Measurements from ENCODE around the gene FAS. TPM values are rescaled to one million over a fixed set of nuclear protein-coding genes. Genes with fewer than 3 reads are reported as not detected.
A peak's percentile ranks its signal among the peaks of the same experiment; 100 is the strongest.

The FAS gene
- total RNA-seq, 1 donor from 2014 or later: 6.3 TPM

DNA sequence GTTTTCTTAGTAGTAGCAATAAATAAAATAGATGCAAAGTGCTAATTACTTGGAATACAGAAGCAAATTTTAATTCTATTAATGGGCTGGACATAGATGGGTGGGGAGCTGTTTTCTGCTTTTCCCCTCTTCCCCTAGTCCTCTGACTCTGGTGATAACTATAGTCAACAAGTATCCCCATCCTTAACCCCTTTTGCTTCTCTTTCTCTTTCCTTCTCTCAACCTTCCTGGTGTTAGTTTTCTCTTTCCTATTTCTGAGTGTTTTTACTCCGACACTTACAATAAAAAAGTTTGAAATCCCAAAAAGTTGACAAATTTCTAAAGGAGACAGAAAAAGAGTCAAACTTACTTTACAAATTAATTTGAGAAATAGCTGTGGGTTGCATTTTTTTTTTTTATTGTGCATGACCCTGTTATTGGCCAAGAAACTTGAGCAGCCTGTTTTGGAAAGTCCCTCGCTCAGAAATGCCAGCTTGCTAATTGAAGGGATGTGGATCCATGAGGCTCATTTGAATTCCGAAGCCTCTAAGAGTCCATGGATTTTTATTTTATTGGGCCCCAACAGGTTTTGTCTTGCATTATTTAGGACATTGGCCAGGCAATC is 2.4 kb downstream of the FAS start:
- H3K4me1 Mint-ChIP-seq: peaks cover 28% of the 10 kb centered on the region
- peak overlapping the region; percentile 49 for H3K4me3 Mint-ChIP-seq
- H3K36me3 Mint-ChIP-seq: no peaks in the 10 kb centered on the region
- TF ChIP-seq, protein P1, sequence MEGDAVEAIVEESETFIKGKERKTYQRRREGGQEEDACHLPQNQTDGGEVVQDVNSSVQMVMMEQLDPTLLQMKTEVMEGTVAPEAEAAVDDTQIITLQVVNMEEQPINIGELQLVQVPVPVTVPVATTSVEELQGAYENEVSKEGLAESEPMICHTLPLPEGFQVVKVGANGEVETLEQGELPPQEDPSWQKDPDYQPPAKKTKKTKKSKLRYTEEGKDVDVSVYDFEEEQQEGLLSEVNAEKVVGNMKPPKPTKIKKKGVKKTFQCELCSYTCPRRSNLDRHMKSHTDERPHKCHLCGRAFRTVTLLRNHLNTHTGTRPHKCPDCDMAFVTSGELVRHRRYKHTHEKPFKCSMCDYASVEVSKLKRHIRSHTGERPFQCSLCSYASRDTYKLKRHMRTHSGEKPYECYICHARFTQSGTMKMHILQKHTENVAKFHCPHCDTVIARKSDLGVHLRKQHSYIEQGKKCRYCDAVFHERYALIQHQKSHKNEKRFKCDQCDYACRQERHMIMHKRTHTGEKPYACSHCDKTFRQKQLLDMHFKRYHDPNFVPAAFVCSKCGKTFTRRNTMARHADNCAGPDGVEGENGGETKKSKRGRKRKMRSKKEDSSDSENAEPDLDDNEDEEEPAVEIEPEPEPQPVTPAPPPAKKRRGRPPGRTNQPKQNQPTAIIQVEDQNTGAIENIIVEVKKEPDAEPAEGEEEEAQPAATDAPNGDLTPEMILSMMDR (IDR thresholded peaks at IDR 0.05; ENCODE audit: unreplicated experiment): no peak
- no peak for DNase-seq (ENCODE audit: low spot score in 2 of 2, unreplicated experiment in 2 of 2)
- H3K27me3 Mint-ChIP-seq (ENCODE audit: low read depth): peaks cover 7% of the 10 kb centered on the region
- H3K27ac Mint-ChIP-seq: no peak overlapping the region
- no peaks in the 10 kb centered on the region for H3K9me3 Mint-ChIP-seq

GRCh38 chr10:88994019-88994418 is 3.4 kb downstream of the FAS start:
- DNase-seq (ENCODE audit: low spot score in 2 of 2, unreplicated experiment in 2 of 2): no peak

DNA sequence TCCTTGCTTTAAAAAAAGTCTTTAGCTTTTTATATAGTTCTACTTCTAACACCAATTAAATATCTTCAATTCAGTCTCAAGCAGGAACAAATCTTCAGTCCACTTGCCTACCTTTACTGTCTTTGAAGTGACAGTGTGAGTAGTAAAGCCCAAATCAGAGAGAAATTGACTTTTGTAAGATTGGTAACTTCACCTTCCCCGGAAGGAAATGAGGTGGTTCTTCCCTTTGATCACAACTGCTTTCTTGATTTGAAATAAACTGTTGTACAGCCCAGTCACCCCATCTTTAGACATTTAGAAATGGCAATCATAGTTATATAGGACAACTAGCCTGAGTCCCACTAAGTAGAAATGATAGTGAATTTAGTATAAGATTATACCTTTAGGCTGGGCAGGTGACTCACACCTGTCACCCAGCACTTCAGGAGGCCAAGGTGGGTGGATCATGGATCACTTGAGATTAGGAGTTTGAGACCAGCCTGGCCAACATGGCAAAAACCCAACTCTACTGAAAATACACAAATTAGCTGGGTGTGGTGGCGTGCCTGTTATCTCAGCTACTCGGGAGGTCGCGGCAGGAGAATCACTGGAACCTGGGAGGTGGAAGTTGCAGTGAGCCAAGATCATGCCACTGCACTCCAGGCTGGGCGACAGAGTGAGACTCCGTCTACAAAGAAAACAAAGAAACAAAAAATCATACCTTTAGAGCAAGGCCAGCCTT is 4.7 kb downstream of the FAS start:
- Mint-ChIP-seq H3K4me1 (peaks cover 21% of the 10 kb centered on the region), H3K36me3 (no peaks in the 10 kb centered on the region), H3K27ac (no peak overlapping the region), H3K4me3 (no peak overlapping the region), H3K27me3 (ENCODE audit: low read depth) (peaks cover 5% of the 10 kb centered on the region), H3K9me3 (no peaks in the 10 kb centered on the region)
- TF ChIP-seq, protein P1 (IDR thresholded peaks at IDR 0.05; ENCODE audit: unreplicated experiment): no peak
- no peak for DNase-seq (ENCODE audit: low spot score in 2 of 2, unreplicated experiment in 2 of 2)

More at GRCh38 chr10:88994019-88994418, 3.4 kb downstream of the FAS start:
- H3K4me1 Mint-ChIP-seq: peaks cover 28% of the 10 kb centered on the region
- H3K27ac Mint-ChIP-seq: no peak overlapping the region
- H3K9me3 Mint-ChIP-seq: no peaks in the 10 kb centered on the region
- peaks cover 7% of the 10 kb centered on the region for H3K27me3 Mint-ChIP-seq (ENCODE audit: low read depth)
- no peaks in the 10 kb centered on the region for H3K36me3 Mint-ChIP-seq
- TF ChIP-seq, protein P1 (IDR thresholded peaks at IDR 0.05; ENCODE audit: unreplicated experiment): no peak
- no peak overlapping the region for H3K4me3 Mint-ChIP-seq

- Mint-ChIP-seq H3K27me3 (ENCODE audit: low read depth) (no peaks in the 10 kb centered on the region), H3K36me3 (no peaks in the 10 kb centered on the region), H3K4me1 (peaks cover 21% of the 10 kb centered on the region), H3K9me3 (no peaks in the 10 kb centered on the region), H3K4me3 (no peak overlapping the region), H3K27ac (no peak overlapping the region)
- TF ChIP-seq, protein P1 (IDR thresholded peaks at IDR 0.05; ENCODE audit: unreplicated experiment): no peak
- DNase-seq (ENCODE audit: low spot score in 2 of 2, unreplicated experiment in 2 of 2): no peak
These were observed 6.3 kb downstream of the FAS start for GRCh38 chr10:88996927-88997326.

DNA sequence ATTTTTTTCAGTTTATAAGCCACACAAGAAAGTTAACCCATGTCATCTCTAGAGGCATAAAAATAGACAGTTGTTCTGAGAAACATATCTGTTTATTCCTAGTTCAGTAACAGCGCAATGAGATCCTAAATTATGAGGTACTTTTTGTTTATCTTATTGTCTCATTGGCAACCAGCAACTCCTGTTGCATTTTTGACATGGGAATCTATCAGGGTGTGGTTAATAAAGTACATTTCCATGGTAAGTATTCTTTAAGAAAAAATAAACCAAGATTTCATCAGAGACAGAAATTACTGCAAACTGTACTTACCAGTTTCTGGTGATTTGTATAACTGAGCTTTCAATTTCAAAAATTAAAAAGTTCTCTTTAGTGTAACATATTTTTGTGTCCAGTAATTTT is 9.0 kb downstream of the FAS start:
- H3K36me3 Mint-ChIP-seq: no peaks in the 10 kb centered on the region
- no peak overlapping the region for H3K27ac Mint-ChIP-seq
- TF ChIP-seq, protein P1 (IDR thresholded peaks at IDR 0.05; ENCODE audit: unreplicated experiment): no peak
- no peaks in the 10 kb centered on the region for H3K27me3 Mint-ChIP-seq (ENCODE audit: low read depth)
- H3K9me3 Mint-ChIP-seq: no peaks in the 10 kb centered on the region
- H3K4me3 Mint-ChIP-seq: no peak overlapping the region
- peaks cover 15% of the 10 kb centered on the region for H3K4me1 Mint-ChIP-seq
- no peak for DNase-seq (ENCODE audit: low spot score in 2 of 2, unreplicated experiment in 2 of 2)
